Measurements from ENCODE around the gene GTF2H1. TPM values are rescaled to one million over a fixed set of nuclear protein-coding genes. Genes with fewer than 3 reads are reported as not detected.
"Not testable (repeated sequence)": the region's sequence is repeated elsewhere in the genome, so short reads cannot be mapped to it uniquely, and the experiment has no call there.

Gene GTF2H1
- total RNA-seq, 1 donor from 2014 or later, result 43.9 TPM

DNA sequence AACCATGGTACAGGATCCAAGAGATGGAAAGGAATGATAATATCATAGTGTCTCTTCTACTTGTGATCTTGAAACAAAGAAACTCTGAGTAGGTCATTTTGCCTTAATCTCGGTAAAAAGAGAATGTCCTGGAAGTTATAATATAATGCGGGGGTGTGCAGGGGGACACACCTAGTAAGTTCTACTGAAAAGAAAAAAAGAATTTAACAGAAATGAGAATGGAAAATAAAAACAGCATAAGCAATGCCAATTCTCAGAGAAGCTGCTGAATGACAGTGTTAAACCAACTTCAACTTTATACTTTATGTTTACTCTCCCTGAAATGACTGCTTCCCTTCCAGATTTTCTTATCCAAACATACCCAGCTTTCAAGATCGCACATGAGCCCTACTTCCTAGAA lies 2.5 kb upstream of the GTF2H1 start:
- Mint-ChIP-seq H3K9me3 (ENCODE audit: low read depth) (no peaks in the 10 kb centered on the region), H3K36me3 (ENCODE audit: insufficient read depth) (no peaks in the 10 kb centered on the region), H3K27ac (peak overlapping the region; percentile 42), H3K27me3 (no peaks in the 10 kb centered on the region), H3K4me3 (ENCODE audit: low read depth) (no peak overlapping the region), H3K4me1 (ENCODE audit: low read depth) (peaks cover 42% of the 10 kb centered on the region)
- no peak for DNase-seq (ENCODE audit: low spot score, unreplicated experiment)
- TF ChIP-seq, protein P1, sequence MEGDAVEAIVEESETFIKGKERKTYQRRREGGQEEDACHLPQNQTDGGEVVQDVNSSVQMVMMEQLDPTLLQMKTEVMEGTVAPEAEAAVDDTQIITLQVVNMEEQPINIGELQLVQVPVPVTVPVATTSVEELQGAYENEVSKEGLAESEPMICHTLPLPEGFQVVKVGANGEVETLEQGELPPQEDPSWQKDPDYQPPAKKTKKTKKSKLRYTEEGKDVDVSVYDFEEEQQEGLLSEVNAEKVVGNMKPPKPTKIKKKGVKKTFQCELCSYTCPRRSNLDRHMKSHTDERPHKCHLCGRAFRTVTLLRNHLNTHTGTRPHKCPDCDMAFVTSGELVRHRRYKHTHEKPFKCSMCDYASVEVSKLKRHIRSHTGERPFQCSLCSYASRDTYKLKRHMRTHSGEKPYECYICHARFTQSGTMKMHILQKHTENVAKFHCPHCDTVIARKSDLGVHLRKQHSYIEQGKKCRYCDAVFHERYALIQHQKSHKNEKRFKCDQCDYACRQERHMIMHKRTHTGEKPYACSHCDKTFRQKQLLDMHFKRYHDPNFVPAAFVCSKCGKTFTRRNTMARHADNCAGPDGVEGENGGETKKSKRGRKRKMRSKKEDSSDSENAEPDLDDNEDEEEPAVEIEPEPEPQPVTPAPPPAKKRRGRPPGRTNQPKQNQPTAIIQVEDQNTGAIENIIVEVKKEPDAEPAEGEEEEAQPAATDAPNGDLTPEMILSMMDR (IDR thresholded peaks at IDR 0.05; ENCODE audit: unreplicated experiment), result no peak

DNA sequence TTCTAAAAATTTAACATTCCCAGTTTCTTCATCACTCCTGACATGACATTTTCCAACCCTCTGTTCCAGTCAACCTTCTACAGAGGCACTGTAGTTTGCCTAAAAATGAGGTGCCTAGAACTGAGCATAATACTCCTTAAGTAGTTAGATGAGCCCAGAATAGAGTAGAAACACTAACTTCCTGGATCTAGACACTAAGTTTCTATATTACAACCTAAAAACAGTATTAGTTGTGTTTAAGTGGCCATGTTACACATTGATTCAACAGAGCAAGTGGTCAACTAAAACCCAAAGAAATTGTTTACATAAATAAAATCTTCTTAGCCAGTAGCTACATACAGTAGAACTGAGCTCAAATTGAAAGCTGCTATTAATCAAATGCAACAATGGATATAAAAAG lies 1.8 kb upstream of the GTF2H1 start:
- Mint-ChIP-seq H3K4me1 (ENCODE audit: low read depth) (peaks cover 44% of the 10 kb centered on the region), H3K36me3 (ENCODE audit: insufficient read depth) (no peaks in the 10 kb centered on the region), H3K27ac (no peak overlapping the region), H3K4me3 (ENCODE audit: low read depth) (peak overlapping the region; percentile 52), H3K27me3 (no peaks in the 10 kb centered on the region), H3K9me3 (ENCODE audit: low read depth) (no peaks in the 10 kb centered on the region)
- TF ChIP-seq, protein P1 (IDR thresholded peaks at IDR 0.05; ENCODE audit: unreplicated experiment), result no peak
- DNase-seq (ENCODE audit: low spot score, unreplicated experiment), result no peak

DNA sequence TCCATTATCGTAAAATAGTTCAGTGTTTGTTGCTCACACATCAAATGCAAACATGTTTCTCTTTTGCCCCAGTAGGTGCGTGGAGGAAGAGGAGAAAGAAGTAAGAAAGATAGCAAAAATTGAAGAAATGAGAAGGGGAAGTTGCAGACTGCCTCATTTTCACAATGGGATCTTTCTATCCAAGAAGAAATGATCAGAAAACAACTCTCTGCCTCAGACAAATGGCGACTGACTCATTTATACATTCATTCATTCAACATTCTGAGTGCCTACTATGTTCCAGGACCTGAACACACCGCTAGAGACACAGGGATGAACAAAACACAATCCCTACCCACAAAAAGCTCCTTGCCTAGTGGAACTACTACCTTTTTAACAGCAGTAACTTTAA lies 794 bp upstream of the GTF2H1 start:
- DNase-seq (ENCODE audit: low spot score, unreplicated experiment), result no peak
- Mint-ChIP-seq H3K9me3 (ENCODE audit: low read depth) (no peaks in the 10 kb centered on the region), H3K4me1 (ENCODE audit: low read depth) (peaks cover 44% of the 10 kb centered on the region), H3K27ac (peak overlapping the region; percentile 100), H3K27me3 (no peaks in the 10 kb centered on the region), H3K4me3 (ENCODE audit: low read depth) (peak overlapping the region; percentile 98), H3K36me3 (ENCODE audit: insufficient read depth) (peaks cover 2% of the 10 kb centered on the region)
- TF ChIP-seq, protein P1 (IDR thresholded peaks at IDR 0.05; ENCODE audit: unreplicated experiment), result no peak

DNA sequence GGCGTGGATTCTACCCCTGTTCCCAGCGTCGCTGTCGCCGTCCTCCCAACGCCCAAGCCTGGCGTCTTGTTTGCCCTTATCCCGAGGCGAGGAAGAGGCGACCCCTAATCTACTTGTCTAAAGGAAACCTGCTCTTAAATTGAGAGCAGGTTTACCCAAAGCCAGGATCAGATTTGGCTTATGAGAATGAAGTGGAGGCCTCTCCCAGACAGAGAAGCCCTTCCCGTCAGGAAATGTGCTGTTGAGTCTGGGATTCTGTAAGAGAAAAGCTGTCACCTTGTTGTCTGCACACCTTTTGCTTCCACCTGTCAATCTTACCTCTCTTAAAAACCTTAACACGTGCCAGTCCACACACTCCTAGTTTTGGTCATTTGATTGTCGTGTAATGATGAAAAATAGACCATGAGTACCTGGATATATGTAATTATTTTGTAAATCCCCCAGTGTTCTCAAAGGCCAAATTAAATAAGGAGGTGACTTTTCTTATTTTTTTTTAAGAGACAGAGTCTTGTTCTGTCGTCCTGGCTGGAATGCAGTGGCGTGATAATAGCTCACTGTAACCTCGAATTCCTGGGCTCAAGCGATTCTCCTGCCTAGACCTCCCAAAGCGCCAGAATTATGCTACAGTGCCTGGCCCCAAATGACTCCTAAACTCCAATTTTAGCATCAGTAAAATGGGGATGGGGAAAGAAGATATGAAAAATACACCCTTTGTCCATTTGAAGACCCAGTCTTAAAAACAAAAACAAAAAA lies 627 bp downstream of the GTF2H1 start:
- Mint-ChIP-seq H3K27me3 (no peaks in the 10 kb centered on the region), H3K4me1 (ENCODE audit: low read depth) (peaks cover 44% of the 10 kb centered on the region), H3K9me3 (ENCODE audit: low read depth) (no peaks in the 10 kb centered on the region), H3K27ac (peak overlapping the region; percentile 100), H3K4me3 (ENCODE audit: low read depth) (peak overlapping the region; percentile 98), H3K36me3 (ENCODE audit: insufficient read depth) (peaks cover 2% of the 10 kb centered on the region)
- DNase-seq (ENCODE audit: low spot score, unreplicated experiment), result no peak
- TF ChIP-seq, protein P1 (IDR thresholded peaks at IDR 0.05; ENCODE audit: unreplicated experiment), result no peak

DNA sequence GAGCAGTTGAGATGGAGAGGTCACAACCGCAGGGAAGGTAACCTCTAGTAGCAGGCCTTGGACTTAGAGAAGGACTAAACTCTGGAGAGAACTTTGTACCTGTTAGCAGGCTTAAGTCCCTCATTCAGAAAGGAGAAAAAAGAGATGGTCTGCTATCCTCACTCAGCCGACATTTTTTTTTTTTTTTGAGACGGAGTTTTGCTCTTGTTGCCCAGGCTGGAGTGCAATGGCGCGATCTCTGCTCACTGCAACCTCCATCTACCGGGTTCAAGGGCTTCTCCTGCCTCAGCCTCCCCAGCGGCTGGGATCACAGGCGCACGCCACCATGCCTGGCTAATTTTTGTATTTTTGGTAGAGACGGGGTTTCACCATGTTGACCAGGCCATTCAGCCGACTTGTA lies 1.5 kb downstream of the GTF2H1 start:
- peak overlapping the region; percentile 98 for H3K4me3 Mint-ChIP-seq (ENCODE audit: low read depth)
- not testable (repeated sequence) for H3K36me3 Mint-ChIP-seq (ENCODE audit: insufficient read depth); H3K27me3 Mint-ChIP-seq; H3K27ac Mint-ChIP-seq; DNase-seq (ENCODE audit: low spot score, unreplicated experiment); H3K9me3 Mint-ChIP-seq (ENCODE audit: low read depth)
- H3K4me1 Mint-ChIP-seq (ENCODE audit: low read depth), result peaks cover 38% of the 10 kb centered on the region

DNA sequence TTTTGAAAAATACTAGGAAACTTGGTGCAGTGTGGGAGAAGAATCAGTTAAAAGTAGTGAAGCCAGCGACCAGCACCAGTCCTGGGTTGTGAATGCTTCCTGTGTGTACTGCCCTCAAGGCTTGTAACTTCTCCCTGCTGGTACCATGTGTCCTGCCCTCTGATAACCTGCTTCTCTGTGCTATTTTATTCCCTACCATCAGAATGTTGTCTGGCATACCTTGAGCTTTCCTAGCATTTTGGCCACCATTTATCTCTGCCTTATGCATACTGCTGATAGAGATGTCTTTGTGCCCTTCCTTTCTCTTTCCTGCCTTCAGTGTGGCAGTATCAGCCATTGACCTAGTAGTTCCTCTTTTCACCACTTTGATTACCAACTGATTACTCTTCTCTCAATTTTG lies 2.0 kb downstream of the GTF2H1 start:
- peaks cover 33% of the 10 kb centered on the region for H3K4me1 Mint-ChIP-seq (ENCODE audit: low read depth)
- no peak for DNase-seq (ENCODE audit: low spot score, unreplicated experiment)

More for the DNA sequence above, 2.0 kb downstream of the GTF2H1 start:
- Mint-ChIP-seq H3K27ac (peak overlapping the region; percentile 30), H3K9me3 (ENCODE audit: low read depth) (no peaks in the 10 kb centered on the region), H3K36me3 (ENCODE audit: insufficient read depth) (peaks cover 4% of the 10 kb centered on the region), H3K4me3 (ENCODE audit: low read depth) (peak overlapping the region; percentile 36), H3K27me3 (no peaks in the 10 kb centered on the region)
- TF ChIP-seq, protein P1 (IDR thresholded peaks at IDR 0.05; ENCODE audit: unreplicated experiment), result no peak
